HG03469 (cell line): Measurements from ENCODE around the gene CNIH3.

ENCODE experiments used
- ATAC-seq: cut with Tn5 transposase; IDR thresholded peaks from one replicate; pipeline ENCODE4 v1.9.1; 2021; ENCODE audit warnings: mild to moderate bottlenecking, moderate library complexity, moderate number of reproducible peaks; ENCODE audit not compliant: unreplicated experiment

The CNIH3 gene

GRCh38 chr1:224640587-224640986 lies 24.5 kb downstream of the CNIH3 start:
- ATAC-seq = no peak

GRCh38 chr1:224641030-224641429 lies 24.9 kb downstream of the CNIH3 start:
- no peak for ATAC-seq

DNA sequence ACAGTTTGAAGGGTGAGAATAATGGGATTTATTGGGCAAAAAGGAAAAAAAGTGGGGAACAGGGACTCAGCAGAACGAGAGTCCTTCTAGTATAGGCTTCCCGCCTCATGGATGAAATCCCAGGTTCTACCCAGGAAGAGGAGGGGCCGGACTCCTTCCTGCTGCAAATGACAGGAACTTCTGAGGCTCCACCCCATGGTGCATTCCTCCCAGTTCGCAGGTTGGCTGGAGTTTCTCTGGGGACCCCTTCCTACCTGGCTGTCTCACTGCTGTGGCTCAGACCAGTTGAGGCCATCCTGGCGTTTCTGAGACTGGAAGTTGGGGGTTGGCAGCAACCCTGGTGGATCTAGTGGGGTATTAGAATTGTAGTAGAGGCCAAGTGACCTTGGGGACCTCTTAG lies 27.5 kb downstream of the CNIH3 start:
- ATAC-seq = no peak

DNA sequence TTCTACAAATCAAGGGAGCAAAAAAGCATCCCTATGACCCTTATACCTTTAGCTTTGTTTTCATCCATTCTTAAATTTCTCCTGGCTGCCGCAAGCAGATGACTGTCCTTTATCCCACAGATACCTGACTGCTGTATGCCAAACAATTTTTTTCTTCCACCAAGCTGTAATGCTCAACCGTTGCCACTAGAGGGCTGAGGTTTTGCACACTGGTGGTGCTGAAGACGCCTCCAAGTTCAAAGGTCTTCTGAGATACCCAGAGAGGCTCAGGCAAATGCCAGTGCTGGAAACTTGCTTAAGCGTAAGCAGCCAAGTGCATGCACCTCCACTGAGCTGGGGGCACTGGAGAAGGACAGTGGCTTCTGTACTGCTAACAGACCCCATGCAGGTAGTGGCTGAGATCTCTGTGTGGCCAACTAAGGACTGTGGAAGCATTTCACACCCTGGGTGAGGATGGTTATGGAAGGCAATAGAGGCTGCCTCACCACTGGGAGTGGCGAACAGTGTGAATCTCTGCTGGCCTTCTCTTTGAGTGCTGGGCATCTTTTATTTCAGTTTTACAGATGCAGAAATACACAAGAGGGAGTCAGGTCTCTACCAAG lies 28.5 kb downstream of the CNIH3 start:
- peak; percentile 64 for ATAC-seq

DNA sequence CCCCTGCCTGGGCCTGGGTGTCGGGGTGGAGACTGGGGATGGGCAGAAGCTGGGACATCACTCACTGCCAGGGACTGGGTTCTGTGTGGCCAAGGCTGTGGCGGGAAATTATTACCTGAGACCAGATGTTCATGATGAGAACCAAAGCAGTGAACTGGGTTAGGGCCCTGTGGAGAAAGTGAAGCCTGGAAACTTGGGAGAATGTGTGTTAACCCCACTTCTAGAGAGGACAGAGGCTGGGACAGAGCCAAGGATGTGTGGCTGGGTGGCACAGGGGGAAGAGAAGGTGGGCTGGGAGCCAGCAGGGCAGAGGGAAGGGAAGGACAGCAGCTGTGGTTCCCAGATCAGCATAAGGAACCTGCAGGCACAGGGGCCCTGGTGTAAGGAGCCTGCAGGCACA lies 31.3 kb downstream of the CNIH3 start:
- ATAC-seq = no peak

DNA sequence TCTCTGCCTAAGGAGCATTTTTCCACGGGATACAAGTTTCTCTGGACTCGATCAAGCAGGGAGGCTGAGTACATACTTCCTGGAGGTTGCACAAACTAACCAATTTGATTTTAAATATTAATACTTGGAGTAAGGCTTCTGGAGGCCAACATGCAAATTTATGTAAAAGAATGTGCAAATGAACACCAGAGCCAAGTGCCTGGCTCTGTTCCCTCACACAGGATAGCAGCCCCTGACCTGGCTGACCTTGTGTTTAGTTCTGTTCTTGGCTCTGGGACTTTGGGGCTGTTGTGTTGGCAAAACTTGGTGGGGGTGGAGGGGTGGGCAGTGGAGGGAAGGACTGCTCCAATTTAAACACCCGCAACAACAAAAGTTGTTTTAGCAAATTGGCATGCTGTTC lies 34.2 kb downstream of the CNIH3 start:
- no peak for ATAC-seq

DNA sequence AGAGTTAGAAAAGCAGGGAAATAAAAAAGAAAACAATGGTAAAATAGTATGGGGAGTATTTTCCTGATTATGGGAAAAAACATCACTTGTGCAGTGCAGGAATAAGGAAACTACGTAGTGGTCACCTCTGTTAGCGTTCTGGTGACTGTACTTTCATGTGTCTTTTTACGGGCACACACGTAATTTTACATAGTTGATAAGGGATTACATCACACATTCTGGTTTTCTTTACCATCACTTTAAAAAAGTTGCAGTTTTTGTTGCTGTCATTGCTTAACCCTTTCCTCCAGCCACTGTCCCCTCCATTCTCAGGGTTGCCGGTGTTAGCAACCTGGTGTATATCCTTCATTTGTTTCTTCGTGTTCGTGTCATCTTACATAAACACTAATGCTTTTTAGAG lies 35.1 kb downstream of the CNIH3 start:
- ATAC-seq = no peak

- ATAC-seq = no peak
Observed at GRCh38 chr1:224656392-224656791, 40.3 kb downstream of the CNIH3 start.

GRCh38 chr1:224660074-224660473 lies 44.0 kb downstream of the CNIH3 start:
- ATAC-seq = no peak

DNA sequence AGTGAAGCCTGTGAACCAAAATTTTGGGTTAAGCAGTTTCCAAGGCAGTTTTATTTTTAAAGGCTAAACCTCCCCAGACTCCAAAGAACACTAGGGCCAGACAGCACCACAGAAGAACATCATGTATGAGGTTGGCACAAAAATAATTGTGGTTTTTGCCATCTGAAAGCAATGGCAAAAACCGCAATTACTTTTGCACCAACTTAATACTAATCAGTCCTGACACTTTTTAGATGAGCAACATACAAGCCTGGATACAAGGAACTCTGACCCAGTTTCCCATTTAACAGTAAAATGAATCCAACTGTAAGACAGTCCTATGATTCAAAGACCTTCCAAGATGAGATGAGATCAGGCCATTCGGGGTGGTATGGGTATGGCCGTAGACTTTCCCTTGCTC lies 46.8 kb downstream of the CNIH3 start:
- no peak for ATAC-seq

GRCh38 chr1:224665016-224665415 lies 48.9 kb downstream of the CNIH3 start:
- ATAC-seq = no peak

GRCh38 chr1:224666078-224666477 lies 50.0 kb downstream of the CNIH3 start:
- no peak for ATAC-seq

DNA sequence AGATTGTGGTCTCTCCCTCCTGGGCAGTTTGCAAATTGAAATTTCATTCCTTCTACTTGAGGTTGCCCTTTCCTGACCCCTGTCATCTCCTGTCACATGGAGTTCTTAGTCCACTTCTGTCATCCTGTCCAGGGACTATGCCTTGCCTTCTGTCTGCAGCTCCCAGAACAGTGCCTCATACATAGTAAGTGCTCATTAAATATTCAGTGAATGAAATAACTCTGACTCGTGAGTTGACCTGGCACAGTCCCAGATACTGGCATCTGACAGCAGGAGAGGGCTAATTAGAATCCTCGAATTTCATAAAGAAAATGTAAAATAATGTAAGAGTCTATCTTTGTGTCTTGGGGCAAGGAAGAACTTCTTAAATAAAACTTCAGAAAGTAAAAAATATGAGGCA lies 50.8 kb downstream of the CNIH3 start:
- no peak for ATAC-seq

GRCh38 chr1:224668984-224669383 lies 52.9 kb downstream of the CNIH3 start:
- ATAC-seq = no peak

- ATAC-seq = no peak
Observed at GRCh38 chr1:224669403-224669802, 53.3 kb downstream of the CNIH3 start.

DNA sequence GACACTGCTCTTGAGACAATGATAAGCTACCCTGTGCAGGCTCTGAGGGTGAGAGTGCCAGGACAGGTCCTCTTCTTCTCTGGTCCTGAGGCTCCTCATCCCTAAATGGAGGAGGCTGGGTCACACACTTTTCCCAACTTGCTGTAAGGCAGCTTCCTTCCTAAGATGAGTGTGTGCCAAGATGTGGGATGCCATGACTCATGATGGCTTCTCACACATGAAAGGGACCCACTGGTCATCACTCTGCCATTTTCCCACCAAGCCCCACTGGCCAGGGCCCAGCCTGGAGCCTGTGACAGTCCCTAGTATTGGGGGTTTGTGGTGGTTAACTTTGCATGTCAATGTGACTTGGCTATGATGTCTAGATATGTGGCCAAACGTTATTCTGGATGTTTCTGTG lies 54.4 kb downstream of the CNIH3 start:
- ATAC-seq = no peak

DNA sequence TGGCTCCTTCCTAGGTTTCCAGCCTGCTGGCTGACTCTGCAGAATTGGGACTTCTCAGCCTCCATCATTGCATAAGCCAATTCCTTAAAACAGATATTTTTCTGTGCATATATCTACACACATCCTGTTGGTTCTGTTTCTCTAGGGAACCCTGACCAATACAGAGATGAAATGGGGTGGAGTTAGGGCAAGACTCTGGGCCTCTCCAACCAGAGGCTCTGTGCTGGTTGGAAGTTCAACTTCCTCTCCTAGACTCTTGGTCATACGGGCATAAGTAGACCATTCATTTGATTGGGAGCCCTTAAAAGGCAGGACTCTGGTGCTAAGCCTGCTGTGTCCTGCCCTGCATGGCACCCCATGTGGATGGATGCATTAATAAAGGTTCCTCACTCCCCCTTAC lies 55.0 kb downstream of the CNIH3 start:
- ATAC-seq = no peak

GRCh38 chr1:224673141-224673540 lies 57.0 kb downstream of the CNIH3 start:
- ATAC-seq = no peak

GRCh38 chr1:224675590-224675989 lies 59.5 kb downstream of the CNIH3 start:
- ATAC-seq = no peak

DNA sequence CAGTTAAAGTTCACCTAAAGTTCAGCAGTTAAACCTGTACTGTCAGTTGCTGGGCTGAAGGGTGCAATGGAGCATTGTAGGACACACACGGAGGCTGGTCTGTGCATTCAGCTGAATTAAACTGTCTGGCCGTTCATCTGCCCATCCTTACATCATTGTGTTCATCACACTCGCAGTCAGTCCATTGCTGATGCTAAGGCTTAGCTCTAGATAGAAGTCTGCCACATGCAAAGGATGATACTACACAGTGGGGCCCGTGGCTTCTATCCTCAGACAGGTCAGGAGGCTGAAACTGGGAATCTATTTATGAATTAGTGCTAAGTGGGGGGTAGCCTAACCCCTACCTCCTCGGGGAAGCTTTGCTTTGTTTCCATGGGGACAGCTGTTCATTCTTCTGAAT lies 60.4 kb downstream of the CNIH3 start:
- ATAC-seq = no peak

- no peak for ATAC-seq
Observed at GRCh38 chr1:224678168-224678567, 62.1 kb downstream of the CNIH3 start.

- no peak for ATAC-seq
Observed at GRCh38 chr1:224679606-224680005, 63.5 kb downstream of the CNIH3 start.

DNA sequence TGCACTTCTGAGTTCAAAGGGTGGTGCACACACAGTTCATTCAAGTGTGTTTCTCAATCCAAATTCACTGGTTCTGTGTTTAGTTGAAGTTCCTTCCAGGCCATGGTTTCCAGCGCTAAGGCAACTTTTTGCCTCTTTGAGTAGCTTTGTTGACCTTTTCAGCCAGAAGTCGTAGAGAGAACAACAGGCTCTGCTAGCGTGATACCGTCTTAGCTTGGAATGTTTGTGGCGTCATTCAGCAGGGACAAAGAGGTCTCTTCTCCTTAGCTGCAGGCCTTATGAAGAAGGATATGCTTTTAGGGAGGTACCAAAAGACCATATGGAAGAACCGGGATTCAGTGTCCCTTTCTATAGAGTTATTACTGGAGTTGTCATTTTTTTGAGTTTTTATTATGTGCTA lies 65.7 kb downstream of the CNIH3 start:
- no peak for ATAC-seq

DNA sequence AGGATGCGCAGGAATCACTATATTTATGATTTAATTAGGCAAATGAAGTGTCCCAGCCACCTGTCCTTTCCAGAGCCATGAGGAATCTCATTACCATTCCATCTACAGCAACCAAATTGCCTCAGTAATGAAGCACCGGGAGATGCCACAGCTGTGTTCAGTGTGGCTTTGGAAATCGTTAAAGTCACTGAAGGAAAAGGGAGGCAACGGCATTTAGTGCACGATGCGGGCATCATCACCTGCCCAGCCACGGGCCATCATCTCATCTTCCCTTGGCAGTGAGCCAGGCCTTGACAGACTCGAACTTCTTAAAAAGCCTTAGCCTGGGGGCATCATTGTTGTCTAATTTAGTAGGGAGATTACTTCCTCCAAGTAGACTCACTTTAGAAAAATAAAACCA lies 67.8 kb downstream of the CNIH3 start:
- no peak for ATAC-seq
